HFFc6 (cell line): ENCODE data around the gene ITPR3. TPM values are rescaled to one million over a fixed set of nuclear protein-coding genes. Genes with fewer than 3 reads are reported as not detected.

ENCODE experiments used
- DNase-seq: peaks from one replicate; pipeline ENCODE4 v3.0.0-alpha.2; 2018
- H3K27ac Mint-ChIP-seq: 2 replicates; pipeline ENCODE4 v1.8.0; 2020; ENCODE audit warnings: mild to moderate bottlenecking, mixed read lengths
- H3K27me3 Mint-ChIP-seq: 2 replicates; pipeline ENCODE4 v1.8.0; 2021; ENCODE audit warnings: mild to moderate bottlenecking, moderate library complexity, mixed read lengths; ENCODE audit not compliant: insufficient read depth
- H3K36me3 Mint-ChIP-seq: 2 replicates; pipeline ENCODE4 v1.8.0; 2021; ENCODE audit warnings: low read depth, mixed read lengths
- H3K4me1 Mint-ChIP-seq: 2 replicates; pipeline ENCODE4 v1.8.0; 2020; ENCODE audit warnings: low read depth, mixed read lengths
- H3K4me3 Mint-ChIP-seq: 2 replicates; pipeline ENCODE4 v1.8.0; 2020; ENCODE audit warnings: mild to moderate bottlenecking, moderate library complexity, mixed read lengths
- H3K9me3 Mint-ChIP-seq: 2 replicates; pipeline ENCODE4 v1.8.0; 2020; ENCODE audit warnings: mild to moderate bottlenecking, mixed read lengths
- CTCF ChIP-seq: fragments of 200-600 bp; sonication (generic); IDR thresholded peaks from 2 replicates; pipeline ENCODE4 v1.5.0; 2021; ENCODE audit warnings: antibody characterized with exemption, mild to moderate bottlenecking
- total RNA-seq, 6 experiments: library from RNA; stranded (reverse); fragmentation: NEBNext Ultra II Directional; extraction: Animal tissue kit (Norgen Biotek cat#: 25700); gene quantifications; 2 replicates in 1 of 6; 3 replicates in 5 of 6; pipeline ENCODE4 v1.2.3, GENCODE V29; 2021

Gene ITPR3
- total RNA-seq, 6 experiments from 2014 or later, result 20.2 to 30.3 (median 26.9) TPM

DNA sequence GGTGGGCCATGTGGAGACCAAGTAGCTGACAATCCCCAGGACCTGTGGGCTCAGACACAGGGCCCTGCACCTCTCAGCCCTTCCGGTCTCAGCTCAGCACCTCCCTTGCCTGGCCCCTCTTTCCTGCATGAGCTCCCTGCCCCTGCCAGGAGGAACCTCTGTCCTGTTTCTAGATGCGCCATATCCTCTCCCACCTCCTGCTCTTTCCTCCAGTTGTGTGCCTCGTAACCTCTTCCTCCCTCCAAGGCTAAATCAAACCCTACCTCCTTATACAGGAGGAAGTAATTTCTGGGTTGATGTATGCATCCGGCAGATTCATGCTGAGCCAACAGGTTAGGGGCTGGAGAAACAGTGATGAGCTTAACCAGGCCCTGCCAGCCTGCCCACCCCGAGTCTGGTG is 30.9 kb downstream of the ITPR3 start:
- Mint-ChIP-seq H3K27ac (no peak overlapping the region), H3K4me3 (no peak overlapping the region), H3K36me3 (0 out of 2 replicates have a peak, but pooled peaks cover 5% of the 10 kb centered on the region), H3K9me3 (no peaks in the 10 kb centered on the region), H3K27me3 (peaks cover 3% of the 10 kb centered on the region), H3K4me1 (peaks cover 9% of the 10 kb centered on the region)
- no peak for DNase-seq
- TF ChIP-seq CTCF, result no peak

DNA sequence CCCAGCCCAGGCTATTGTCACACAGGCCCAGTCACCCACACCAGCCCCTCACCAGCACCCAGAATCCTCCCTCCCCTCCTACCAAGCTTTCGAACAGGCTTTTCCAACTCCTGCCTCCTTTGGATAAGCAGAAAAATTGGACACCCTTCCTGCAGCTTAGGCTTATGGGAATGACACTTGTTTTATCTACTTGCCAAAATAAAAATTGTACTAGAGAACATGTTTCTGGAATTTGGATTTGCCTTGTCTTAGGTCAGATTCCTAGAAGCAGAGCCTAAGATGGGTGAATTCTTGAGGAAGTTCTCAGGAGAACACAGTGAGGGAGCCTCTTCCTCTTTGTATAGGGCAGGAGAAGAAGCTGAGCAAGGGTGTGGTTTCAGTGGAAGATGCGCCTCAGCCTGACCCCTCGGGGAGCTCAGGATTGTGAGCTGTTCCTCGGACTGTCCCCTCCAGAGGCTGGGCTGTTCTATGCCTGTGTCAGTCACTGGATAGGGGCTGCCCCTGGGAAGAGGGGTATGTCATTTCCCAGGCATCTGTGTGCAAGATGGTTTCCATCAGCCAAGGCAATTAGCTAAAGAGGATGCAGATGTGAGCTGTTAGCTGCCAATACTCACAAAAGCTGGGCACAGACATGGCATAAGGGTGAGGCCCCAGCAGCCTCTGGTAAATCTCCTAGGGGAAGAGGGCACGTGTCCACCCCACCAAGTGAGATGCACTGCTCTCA is 33.9 kb downstream of the ITPR3 start:
- H3K4me3 Mint-ChIP-seq, result no peak overlapping the region

GRCh38 chr6:33656844-33657243 is 35.7 kb downstream of the ITPR3 start:
- Mint-ChIP-seq H3K4me1 (peaks cover 9% of the 10 kb centered on the region), H3K27ac (no peak overlapping the region), H3K9me3 (no peaks in the 10 kb centered on the region), H3K4me3 (no peak overlapping the region), H3K27me3 (peaks cover 2% of the 10 kb centered on the region; the same call in 1 of the 2 replicates), H3K36me3 (no peaks in the 10 kb centered on the region; the same call in 1 of the 2 replicates)
- no peak for DNase-seq
- no peak for TF ChIP-seq CTCF

More for the DNA sequence above, 33.9 kb downstream of the ITPR3 start:
- H3K27ac Mint-ChIP-seq, result no peak overlapping the region
- no peak for DNase-seq
- peaks cover 9% of the 10 kb centered on the region for H3K4me1 Mint-ChIP-seq
- H3K27me3 Mint-ChIP-seq, result peaks cover 2% of the 10 kb centered on the region
- no peaks in the 10 kb centered on the region for H3K9me3 Mint-ChIP-seq
- H3K36me3 Mint-ChIP-seq, result no peaks in the 10 kb centered on the region; the same call in 1 of the 2 replicates
- TF ChIP-seq CTCF, result no peak

- Mint-ChIP-seq H3K36me3 (no peaks in the 10 kb centered on the region; the same call in 1 of the 2 replicates), H3K27me3 (peaks cover 2% of the 10 kb centered on the region; the same call in 1 of the 2 replicates), H3K4me1 (peaks cover 9% of the 10 kb centered on the region), H3K9me3 (no peaks in the 10 kb centered on the region), H3K4me3 (no peak overlapping the region), H3K27ac (no peak overlapping the region)
- TF ChIP-seq CTCF, result no peak
- no peak for DNase-seq
Observed at GRCh38 chr6:33658982-33659689, 38.0 kb downstream of the ITPR3 start.

DNA sequence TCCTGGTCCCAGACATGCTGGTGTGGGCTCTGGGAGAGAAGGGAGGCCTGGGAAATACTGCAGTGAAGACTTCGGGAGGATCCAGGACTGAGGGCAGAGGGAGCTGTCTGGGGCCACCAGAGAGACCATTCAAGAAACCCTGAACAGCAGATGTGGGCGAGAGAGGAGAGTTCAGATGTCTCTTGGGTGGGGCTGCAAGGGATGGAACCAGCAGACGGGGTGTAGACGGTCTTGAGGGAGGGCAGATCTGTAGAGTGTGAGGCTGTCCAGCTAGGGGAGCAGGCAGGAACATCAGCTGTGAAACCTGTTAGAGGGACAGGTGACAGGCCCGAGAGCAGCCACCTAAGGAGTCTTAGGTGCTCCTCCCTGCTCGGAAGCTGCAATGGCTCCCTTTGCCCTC is 38.9 kb downstream of the ITPR3 start:
- Mint-ChIP-seq H3K4me1 (peaks cover 2% of the 10 kb centered on the region), H3K27ac (no peak overlapping the region), H3K9me3 (no peaks in the 10 kb centered on the region), H3K4me3 (no peak overlapping the region), H3K36me3 (no peaks in the 10 kb centered on the region; the same call in 1 of the 2 replicates), H3K27me3 (peaks cover under 1% of the 10 kb centered on the region; the same call in 1 of the 2 replicates)
- no peak for DNase-seq
- no peak for TF ChIP-seq CTCF
